Measurements from ENCODE around the gene PCSK1.

Gene PCSK1

GRCh38 chr5:96388176-96388575, 44.9 kb downstream of the PCSK1 start:
- TF ChIP-seq CTCF (IDR thresholded peaks at IDR 0.05; ENCODE audit: borderline replicate concordance, insufficient read depth, low read depth, low read length): no peak

GRCh38 chr5:96387616-96388015, 45.4 kb downstream of the PCSK1 start:
- no peak for TF ChIP-seq CTCF (IDR thresholded peaks at IDR 0.05; ENCODE audit: borderline replicate concordance, insufficient read depth, low read depth, low read length)
- H3K4me3 ChIP-seq (ENCODE audit: low read depth, low read length): no peak overlapping the region

More at GRCh38 chr5:96388176-96388575, 44.9 kb downstream of the PCSK1 start:
- H3K4me3 ChIP-seq (ENCODE audit: low read depth, low read length): no peak overlapping the region

GRCh38 chr5:96385538-96385937, 47.5 kb downstream of the PCSK1 start:
- TF ChIP-seq CTCF (IDR thresholded peaks at IDR 0.05; ENCODE audit: borderline replicate concordance, insufficient read depth, low read depth, low read length): no peak

GRCh38 chr5:96384353-96384752, 48.7 kb downstream of the PCSK1 start:
- no peak for TF ChIP-seq CTCF (IDR thresholded peaks at IDR 0.05; ENCODE audit: borderline replicate concordance, insufficient read depth, low read depth, low read length)
- no peak overlapping the region for H3K4me3 ChIP-seq (ENCODE audit: low read depth, low read length)

More at GRCh38 chr5:96385538-96385937, 47.5 kb downstream of the PCSK1 start:
- H3K4me3 ChIP-seq (ENCODE audit: low read depth, low read length): no peak overlapping the region

GRCh38 chr5:96381526-96381925, 51.5 kb downstream of the PCSK1 start:
- H3K4me3 ChIP-seq (ENCODE audit: low read depth, low read length): no peak overlapping the region
- TF ChIP-seq CTCF (IDR thresholded peaks at IDR 0.05; ENCODE audit: borderline replicate concordance, insufficient read depth, low read depth, low read length): peak; percentile 7; the same call in 1 of the 2 replicates

- H3K4me3 ChIP-seq (ENCODE audit: low read depth, low read length): no peak overlapping the region
- TF ChIP-seq CTCF (IDR thresholded peaks at IDR 0.05; ENCODE audit: borderline replicate concordance, insufficient read depth, low read depth, low read length): no peak
Observed at GRCh38 chr5:96379896-96380295, 53.2 kb downstream of the PCSK1 start.

GRCh38 chr5:96377597-96377996, 55.5 kb downstream of the PCSK1 start:
- H3K4me3 ChIP-seq (ENCODE audit: low read depth, low read length): no peak overlapping the region
- TF ChIP-seq CTCF (IDR thresholded peaks at IDR 0.05; ENCODE audit: borderline replicate concordance, insufficient read depth, low read depth, low read length): no peak

Measured in GM12875 (cell line).